ENCODE measurements around the gene TNFAIP3. TPM values are rescaled to one million over a fixed set of nuclear protein-coding genes. Genes with fewer than 3 reads are reported as not detected.

The TNFAIP3 gene
- total and polyA plus RNA-seq, 2 donors (not counting 3 experiments of a cell fraction or from before 2014, with no cell fraction given): 4.0 to 8.6 TPM

GRCh38 chr6:137879885-137880745 lies 13.1 kb downstream of the TNFAIP3 start:
- Histone ChIP-seq H3K27me3 (ENCODE audit: control insufficient read depth in 2 of 2, insufficient read depth in 2 of 2, low read length in 2 of 2) (no peaks in the 10 kb centered on the region), H4K20me1 (replicated peaks; ENCODE audit: control insufficient read depth, extremely low read depth, insufficient read depth, low read length) (no peaks in the 10 kb centered on the region), H3K27ac (ENCODE audit: insufficient read depth, low read depth, low read length) (no peak overlapping the region), H3K9me1 (replicated peaks; ENCODE audit: control insufficient read depth, extremely low read depth, insufficient read depth, low read length) (no peaks in the 10 kb centered on the region), H2AFZ (ENCODE audit: low read depth, low read length) (no peak overlapping the region), H3K9ac (replicated peaks; ENCODE audit: extremely low read depth, insufficient read depth, low read length) (no peak overlapping the region), H3K4me1 (ENCODE audit: control insufficient read depth, extremely low read depth, insufficient read depth, low read length) (peaks cover 16% of the 10 kb centered on the region), H3K79me2 (ENCODE audit: control insufficient read depth, insufficient read depth, low read length) (no peaks in the 10 kb centered on the region), H3K36me3 (ENCODE audit: control insufficient read depth in 2 of 2, extremely low read depth in 1 of 2, insufficient read depth in 2 of 2, low read length in 2 of 2) (peaks cover 7 to 27% of the 10 kb centered on the region in 2 experiments), H3K9me3 (replicated peaks; ENCODE audit: control insufficient read depth, insufficient read depth, low read length) (no peaks in the 10 kb centered on the region), H3K4me3 (replicated peaks in 1 of 3; ENCODE audit: insufficient read depth in 1 of 3, low read depth in 1 of 3, low read length in 3 of 3) (no peak overlapping the region), H3K4me2 (ENCODE audit: insufficient read depth, low read length) (no peak overlapping the region)
- no TSS peak for BruUV-seq (replicated peaks)
- DNase-seq (ENCODE audit: low read depth, low spot score) (no peak), FAIRE-seq (no peak)
- ChIA-PET POLR2A (interaction anchor here (0.7 kb wide), 1 partner anchor 23 kb away, joined by 3 read pairs; no protein-coding TSS in a partner anchor), CTCF (interaction anchor here (1.1 to 3.1 kb wide), 5 partner anchors 8 to 172 kb away, joined by 3 to 12 read pairs (median 5); partner anchors contain the start of gene TNFAIP3)
- dilution Hi-C loops (cut with MboI; ENCODE audit: extremely low pct_ligation_motif_present, low sequenced_read_pairs) (no loop called here), intact Hi-C loops (cut with micrococcal nuclease) (no loop called here)
- TF ChIP-seq FOS (IDR thresholded peaks at IDR 0.05; ENCODE audit: borderline replicate concordance, insufficient read depth, low read length) (no peak), POLR2AphosphoS5 (IDR thresholded peaks at IDR 0.05; ENCODE audit: insufficient read depth, low read depth, low read length) (no peak), POLR2A (IDR thresholded peaks at IDR 0.05; ENCODE audit: low read depth, low read length) (no peak), EZH2 (IDR thresholded peaks at IDR 0.05; ENCODE audit: borderline replicate concordance, low read depth, low read length, severe bottlenecking) (no peak), MAX (IDR thresholded peaks at IDR 0.05; ENCODE audit: insufficient read depth, insufficient read length) (no peak), MYC (IDR thresholded peaks at IDR 0.05; ENCODE audit: low read depth, low read length) (no peak), GATA2 (IDR thresholded peaks at IDR 0.05; ENCODE audit: insufficient read depth, insufficient read length, low read depth, low read length) (no peak), CTCF (IDR thresholded peaks at IDR 0.05; ENCODE audit: extremely low read depth in 1 of 2, insufficient read depth in 1 of 2, low read depth in 1 of 2, low read length in 2 of 2) (no peak), JUN (IDR thresholded peaks at IDR 0.05; ENCODE audit: borderline replicate concordance, insufficient read depth, insufficient read length, low read depth) (no peak)
